GM12891 (cell line): ENCODE measurements around the gene ACVRL1.

Source experiments
- DNase-seq: peaks from one replicate; pipeline ENCODE4 v3.0.0; 2011; ENCODE audit warnings: low spot score; ENCODE audit not compliant: insufficient read length
- FAIRE-seq: peaks from 2 replicates; lab custom pipeline; 2011; peaks lifted over from hg19 to GRCh38; lab: Jason Lieb, UNC
- PAX5 ChIP-seq: IDR thresholded peaks from 2 replicates; pipeline ENCODE4 v1.6.1; 2011; ENCODE audit warnings: low read length, moderate library complexity, mild to moderate bottlenecking; ENCODE audit not compliant: insufficient read depth, severe bottlenecking
- POLR2A ChIP-seq: IDR thresholded peaks from 2 replicates; pipeline ENCODE4 v1.6.1; 2011; ENCODE audit warnings: low read depth, low read length, control low read depth
- POLR2AphosphoS5 ChIP-seq: IDR thresholded peaks from 2 replicates; pipeline ENCODE4 v1.6.1; 2011; ENCODE audit warnings: low read depth, low read length, control low read depth
- POU2F2 ChIP-seq: IDR thresholded peaks from 2 replicates; pipeline ENCODE4 v1.6.1; 2011; ENCODE audit warnings: low read depth, mild to moderate bottlenecking, control low read depth, low read length, moderate library complexity
- SPI1 ChIP-seq: IDR thresholded peaks from 2 replicates; pipeline ENCODE4 v1.6.1; 2011; ENCODE audit warnings: low read depth, low read length, control low read depth
- TAF1 ChIP-seq: IDR thresholded peaks from 2 replicates; pipeline ENCODE4 v1.6.1; 2011; ENCODE audit warnings: low read depth, low read length, control low read depth

The ACVRL1 gene

GRCh38 chr12:51958542-51958941 is 51.2 kb downstream of the ACVRL1 start:
- DNase-seq (no peak), FAIRE-seq (no peak)
- TF ChIP-seq TAF1 (no peak), POU2F2 (no peak), POLR2A (no peak), SPI1 (no peak), PAX5 (no peak), POLR2AphosphoS5 (no peak)

- FAIRE-seq (no peak), DNase-seq (no peak)
- TF ChIP-seq TAF1 (no peak), POU2F2 (no peak), POLR2AphosphoS5 (no peak), POLR2A (no peak), PAX5 (no peak), SPI1 (no peak)
Measured at GRCh38 chr12:51959211-51959610, 51.9 kb downstream of the ACVRL1 start.

DNA sequence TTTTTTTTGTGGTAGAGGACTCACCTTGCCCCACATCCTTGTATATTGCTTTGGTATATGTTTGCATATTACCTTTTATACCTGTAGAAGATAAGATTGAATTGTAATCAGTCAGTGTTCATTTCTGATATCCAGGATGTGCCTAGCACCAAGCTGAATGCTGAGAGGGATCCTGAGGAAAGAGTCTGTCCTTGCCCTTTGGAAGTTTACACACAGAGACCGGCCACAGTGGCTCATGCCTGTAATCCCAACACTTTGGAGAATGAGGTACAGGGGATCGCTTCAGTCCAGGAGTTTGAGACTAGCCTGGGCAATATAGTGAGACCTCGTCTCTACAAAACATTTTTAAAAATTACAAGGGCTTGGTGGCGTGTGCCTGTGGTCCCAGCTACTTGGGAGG is 52.6 kb downstream of the ACVRL1 start:
- DNase-seq: no peak
- TF ChIP-seq POU2F2: no peak
- no peak for TF ChIP-seq PAX5
- no peak for TF ChIP-seq POLR2AphosphoS5
- no peak for FAIRE-seq

DNA sequence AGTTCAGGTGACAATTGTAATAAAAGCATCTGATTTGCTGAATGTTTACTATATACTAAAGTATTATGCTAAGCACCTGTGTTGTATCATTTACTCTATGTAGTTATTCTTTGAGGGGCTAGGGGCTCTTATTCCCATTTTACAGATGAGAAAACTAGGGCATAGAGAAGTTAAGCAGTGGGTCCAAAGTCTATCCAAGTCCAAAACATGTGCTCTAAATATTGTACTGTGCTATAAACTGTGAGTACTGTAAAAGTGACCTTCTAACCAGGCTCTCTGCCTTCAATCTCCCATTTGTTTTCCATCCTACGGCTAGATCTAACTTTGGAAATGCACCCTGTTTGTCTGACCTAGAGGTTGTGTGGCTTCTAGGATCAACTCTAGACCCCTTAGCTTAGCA is 53.2 kb downstream of the ACVRL1 start:
- DNase-seq (no peak), FAIRE-seq (no peak)

GRCh38 chr12:51960890-51961289 is 53.6 kb downstream of the ACVRL1 start:
- DNase-seq (no peak), FAIRE-seq (no peak)
- TF ChIP-seq SPI1 (no peak), POLR2AphosphoS5 (no peak), POLR2A (no peak), POU2F2 (no peak), TAF1 (no peak), PAX5 (no peak)

More for the DNA sequence above, 53.2 kb downstream of the ACVRL1 start:
- TF ChIP-seq POLR2A (no peak), POLR2AphosphoS5 (no peak), POU2F2 (no peak), PAX5 (no peak), TAF1 (no peak), SPI1 (no peak)

GRCh38 chr12:51961834-51962233 is 54.5 kb downstream of the ACVRL1 start:
- FAIRE-seq: no peak
- TF ChIP-seq SPI1 (no peak), POLR2AphosphoS5 (no peak), PAX5 (no peak), TAF1 (no peak), POU2F2 (no peak), POLR2A (no peak)

GRCh38 chr12:51962737-51963136 is 55.4 kb downstream of the ACVRL1 start:
- no peak for FAIRE-seq
- DNase-seq: no peak
- TF ChIP-seq SPI1 (no peak), POLR2AphosphoS5 (no peak)

More at GRCh38 chr12:51961834-51962233, 54.5 kb downstream of the ACVRL1 start:
- DNase-seq: no peak

- TF ChIP-seq SPI1 (no peak), POLR2AphosphoS5 (no peak), PAX5 (no peak), TAF1 (no peak), POU2F2 (no peak), POLR2A (no peak)
- FAIRE-seq: no peak
Measured at GRCh38 chr12:51963477-51963876, 56.2 kb downstream of the ACVRL1 start.

GRCh38 chr12:51969643-51970042 is 62.3 kb downstream of the ACVRL1 start:
- DNase-seq: no peak
- FAIRE-seq: no peak
- no peak for TF ChIP-seq POLR2A
- no peak for TF ChIP-seq POU2F2

More at GRCh38 chr12:51963477-51963876, 56.2 kb downstream of the ACVRL1 start:
- no peak for DNase-seq

DNA sequence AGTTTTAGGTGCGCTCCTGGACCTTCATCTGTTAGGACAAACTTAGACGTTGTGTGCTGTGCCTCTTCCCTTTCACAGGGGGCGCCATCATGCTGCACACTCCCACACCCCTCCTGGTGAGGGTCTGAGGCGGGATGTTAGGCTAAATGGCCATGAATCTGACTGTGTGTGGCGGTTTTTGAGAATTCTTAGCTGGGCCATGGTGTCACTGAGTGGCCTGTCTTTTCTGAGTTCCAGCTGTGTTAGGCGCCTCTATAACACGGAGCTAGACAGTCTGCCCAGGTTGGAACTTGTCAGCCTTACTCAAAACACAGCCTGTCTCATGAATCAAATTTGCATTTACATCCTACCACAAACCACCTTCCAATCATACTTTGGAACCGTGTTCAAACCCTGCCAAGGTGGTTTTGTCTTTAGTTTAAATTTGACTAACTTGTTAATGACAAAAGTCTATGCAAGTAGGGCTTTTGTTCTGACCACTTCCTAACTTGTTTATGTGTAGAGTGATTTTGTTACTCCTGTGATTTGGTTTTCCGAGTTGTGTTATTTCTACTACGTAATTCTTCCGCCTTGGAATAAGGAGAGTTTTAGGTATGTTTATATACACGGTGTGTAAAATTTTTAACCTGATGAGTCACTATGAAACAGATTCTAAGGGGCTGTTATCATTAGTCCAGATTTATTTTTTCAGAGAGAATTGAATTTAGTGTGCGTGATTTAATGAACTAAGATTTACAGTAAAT is 63.8 kb downstream of the ACVRL1 start:
- FAIRE-seq (peak; percentile 91), DNase-seq (peak; percentile 52)
- TF ChIP-seq POLR2AphosphoS5 (no peak), PAX5 (peak; percentile 6), POU2F2 (peak; percentile 99), TAF1 (no peak), POLR2A (no peak), SPI1 (no peak)
